GM18861 (cell line): ENCODE data around the gene CST3.
"Not testable (repeated sequence)": the region's sequence is repeated elsewhere in the genome, so short reads cannot be mapped to it uniquely, and the experiment has no call there.

Experiments
- ATAC-seq: cut with Tn5 transposase; IDR thresholded peaks from one replicate; pipeline ENCODE4 v1.9.1; 2021; ENCODE audit not compliant: unreplicated experiment

The CST3 gene

GRCh38 chr20:23629017-23629541 is 8.7 kb downstream of the CST3 start:
- no peak for ATAC-seq

- ATAC-seq = no peak
Measured at GRCh38 chr20:23628402-23629016, 9.2 kb downstream of the CST3 start.

DNA sequence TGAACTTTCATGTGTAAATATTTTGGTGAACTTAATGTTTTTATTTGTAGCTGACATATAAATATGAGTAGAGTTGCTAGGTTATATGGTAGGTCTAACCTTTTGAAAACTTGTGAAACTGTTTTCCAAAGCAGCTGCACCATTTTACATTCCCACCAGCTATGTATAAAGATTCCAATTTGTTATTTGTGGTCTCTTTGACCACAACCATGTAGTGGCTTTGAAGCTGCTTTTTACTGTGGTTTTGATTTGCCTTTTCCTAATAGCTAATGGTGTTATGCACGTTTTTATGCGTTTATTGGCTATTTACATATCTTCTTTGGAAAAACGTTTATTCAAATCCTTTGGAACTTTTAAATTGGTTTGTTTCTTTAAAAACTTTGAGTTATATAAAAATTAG is 10.3 kb downstream of the CST3 start:
- no peak for ATAC-seq

DNA sequence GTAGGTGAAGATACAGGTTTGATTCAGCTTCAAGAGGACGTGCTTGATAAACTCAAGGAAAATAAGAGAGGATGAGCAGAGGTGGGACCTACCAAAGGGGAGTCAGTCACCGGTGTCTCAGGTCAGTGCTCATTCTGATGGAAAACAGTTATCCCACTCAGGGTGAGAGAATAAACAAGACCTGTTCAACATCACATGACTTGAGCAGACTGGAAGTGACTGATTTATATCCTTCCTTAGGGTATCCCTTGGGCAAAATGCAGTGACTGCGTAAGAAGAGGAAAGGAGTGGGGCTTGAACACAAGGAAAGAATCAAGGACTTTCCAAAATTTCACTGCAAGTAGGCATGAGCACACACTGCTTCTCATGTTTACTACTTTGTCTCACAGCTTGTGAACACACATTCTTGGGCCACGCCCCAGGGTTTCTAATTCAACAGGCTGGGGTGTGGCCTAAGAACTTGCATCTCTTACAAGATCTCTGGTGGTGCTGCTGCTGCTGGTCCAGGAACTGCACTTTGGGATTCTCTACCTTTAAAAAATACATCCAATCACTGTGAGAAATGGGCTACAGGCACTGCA is 11.6 kb downstream of the CST3 start:
- no peak for ATAC-seq

DNA sequence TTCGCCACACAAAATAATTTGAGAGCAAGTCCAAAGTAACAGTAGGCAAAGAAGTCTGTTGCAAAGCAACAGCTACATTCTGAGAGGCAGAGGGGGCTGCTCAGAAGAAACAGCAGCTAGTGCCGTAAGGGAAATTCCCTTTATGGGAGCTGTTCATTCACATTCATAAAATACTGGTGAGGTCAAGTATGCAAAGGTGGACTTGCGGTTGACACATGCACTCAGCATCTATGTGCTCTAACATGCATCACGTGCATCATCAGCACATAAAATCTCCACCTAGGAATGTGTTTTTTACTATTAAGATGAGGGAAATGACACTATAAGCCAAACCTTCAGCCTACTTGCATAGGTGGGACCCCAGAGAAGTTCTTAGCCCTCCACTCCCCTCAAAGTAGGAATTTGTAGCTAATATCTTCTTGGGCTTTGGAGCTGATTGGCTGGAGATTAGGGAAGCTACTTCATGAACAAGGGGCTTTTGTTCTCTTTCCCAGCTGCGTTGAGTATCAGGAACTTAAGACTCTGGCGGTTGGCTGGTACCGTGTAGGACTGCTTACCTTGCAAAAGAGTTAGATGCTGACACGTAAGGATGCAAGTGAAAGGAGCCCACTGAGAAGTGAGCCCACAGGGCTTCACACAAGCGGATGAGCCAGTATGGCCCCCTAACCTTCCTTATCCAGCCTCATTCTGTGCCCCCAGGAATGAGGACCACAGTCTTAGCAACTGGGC is 12.4 kb downstream of the CST3 start:
- peak; percentile 82 for ATAC-seq

DNA sequence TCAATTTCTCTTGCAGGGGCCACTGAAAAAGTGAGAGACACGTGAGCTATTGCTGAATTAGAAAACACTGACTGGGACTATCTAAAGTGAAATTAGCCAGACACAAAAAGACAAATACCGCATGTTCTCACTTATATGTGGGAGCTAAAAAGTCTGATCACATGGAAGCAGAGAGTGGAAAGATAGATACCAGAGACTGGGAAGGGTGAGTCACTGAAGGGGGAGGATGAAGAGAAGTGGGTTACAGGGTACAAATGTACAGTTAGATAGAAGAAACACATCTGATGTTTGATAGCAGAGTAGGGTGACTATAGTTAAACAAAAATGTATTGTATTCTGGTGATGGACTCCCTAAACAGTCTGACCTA is 13.4 kb downstream of the CST3 start:
- ATAC-seq = no peak

GRCh38 chr20:23623666-23624323 is 14.0 kb downstream of the CST3 start:
- ATAC-seq = no peak

GRCh38 chr20:23622839-23623343 is 14.9 kb downstream of the CST3 start:
- peak; percentile 58 for ATAC-seq

DNA sequence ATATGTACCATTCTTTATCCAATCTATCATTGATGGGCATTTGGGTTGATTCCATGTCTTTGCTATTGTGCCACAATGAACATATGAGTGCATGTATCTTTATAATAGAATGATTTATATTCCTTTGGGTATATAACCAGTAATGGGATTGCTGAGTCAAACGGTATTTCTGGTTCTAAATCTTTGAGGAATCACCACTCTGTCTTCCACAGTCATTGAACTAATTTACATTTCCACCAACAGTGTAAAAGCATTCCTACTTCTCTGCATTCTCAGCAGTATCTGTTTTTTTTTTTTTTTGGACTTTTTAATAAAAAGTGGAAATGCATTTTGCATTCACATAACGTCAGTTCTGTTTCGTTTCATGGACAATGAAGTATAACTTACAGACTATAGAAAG is 15.4 kb downstream of the CST3 start:
- ATAC-seq = not testable (repeated sequence)

GRCh38 chr20:23620670-23621386 is 16.9 kb downstream of the CST3 start:
- ATAC-seq = not testable (repeated sequence)

DNA sequence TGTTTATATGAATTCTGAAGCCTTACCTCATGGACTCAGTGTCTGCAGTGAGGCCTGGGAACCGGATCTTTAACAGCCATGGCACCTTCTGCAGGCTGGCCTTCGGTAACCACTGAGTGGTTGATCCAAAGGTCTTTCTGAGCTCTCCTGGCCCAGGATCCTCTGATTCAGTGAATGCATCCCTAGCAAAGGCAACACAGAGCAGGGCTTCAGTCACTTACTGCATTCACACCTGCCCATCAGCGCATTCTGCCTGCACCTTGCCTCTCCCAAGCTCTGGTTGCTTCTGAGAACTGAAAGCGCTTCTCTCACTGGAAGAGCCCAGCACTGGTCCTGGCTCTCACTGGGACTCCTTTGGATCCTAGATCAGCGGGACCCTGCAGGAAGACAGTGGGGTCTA is 23.6 kb downstream of the CST3 start:
- ATAC-seq = no peak

- no peak for ATAC-seq
Measured at GRCh38 chr20:23613676-23614075, 24.1 kb downstream of the CST3 start.

DNA sequence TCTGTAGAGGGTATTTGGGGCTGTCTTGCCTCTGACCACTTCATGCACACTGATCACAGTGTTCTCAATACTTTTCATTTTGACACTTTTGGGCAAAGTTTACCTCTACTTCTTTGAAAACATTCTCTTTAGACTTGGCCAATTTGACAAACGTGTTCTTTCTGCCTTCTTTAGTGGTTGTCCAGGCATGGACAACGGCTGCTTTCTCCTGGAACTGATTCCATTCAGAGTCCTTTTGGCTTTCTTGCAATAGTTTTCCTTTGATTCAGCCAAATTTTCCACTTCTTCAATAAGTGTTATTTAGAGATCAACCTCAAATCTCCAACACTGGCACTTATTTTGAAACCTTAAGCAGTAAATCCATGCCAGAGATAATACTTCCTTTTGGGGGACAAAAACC is 25.4 kb downstream of the CST3 start:
- ATAC-seq = no peak

DNA sequence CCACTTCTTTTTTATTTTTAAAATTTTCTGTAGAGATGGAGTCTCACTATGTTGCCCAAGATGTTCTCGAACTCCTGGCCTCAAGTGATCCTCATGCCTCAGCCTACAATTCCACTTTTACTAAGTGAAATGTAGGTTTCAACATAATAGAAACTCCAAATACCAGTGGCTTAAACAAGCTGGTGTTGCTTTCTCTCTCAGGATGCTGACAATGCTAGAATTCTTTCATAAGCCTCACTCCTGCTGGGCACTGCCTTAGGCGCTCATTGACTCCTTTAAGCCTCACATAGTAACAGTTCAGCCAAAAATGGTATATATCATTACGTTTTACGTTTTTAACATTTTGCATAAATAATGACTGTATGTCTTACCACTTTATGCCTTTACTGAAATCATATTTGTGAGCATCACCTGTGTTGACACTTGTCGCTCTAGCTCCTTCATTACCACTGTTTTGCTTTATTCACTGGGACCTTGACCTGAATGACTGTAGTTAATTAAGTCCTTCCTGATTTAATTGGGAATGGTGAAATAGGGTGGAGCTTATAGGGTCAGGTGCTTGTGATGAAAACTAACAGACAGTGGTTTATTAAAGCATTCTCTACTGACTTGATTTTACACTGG is 28.2 kb downstream of the CST3 start:
- no peak for ATAC-seq

DNA sequence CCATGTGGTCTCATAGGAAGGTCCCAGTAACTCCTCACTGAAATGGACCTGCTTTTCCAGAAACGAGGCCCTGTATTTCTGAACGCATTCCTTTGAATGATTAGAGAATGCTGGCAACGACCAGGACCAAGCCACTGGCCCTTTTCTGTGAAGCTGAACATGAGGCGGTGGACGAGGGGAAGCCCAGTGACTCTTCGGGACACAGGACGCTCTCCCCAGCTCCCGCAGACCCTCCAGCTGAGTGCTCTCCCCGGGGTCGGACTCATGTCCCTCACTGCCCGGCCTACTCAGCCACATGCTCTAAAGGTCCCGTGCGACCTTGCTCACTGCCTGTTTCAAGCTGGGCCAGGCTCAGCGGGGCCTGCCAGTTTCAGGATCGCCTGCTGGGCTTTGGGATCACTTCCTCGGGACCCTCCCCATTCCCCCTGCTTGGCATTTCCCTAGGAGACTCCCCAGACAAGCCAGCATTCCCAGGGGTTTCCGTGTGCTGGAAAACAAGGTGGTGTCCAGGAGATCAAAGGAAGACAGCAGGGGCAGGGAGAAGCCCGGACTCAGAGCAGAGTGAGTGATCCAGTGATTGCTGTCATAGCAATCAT is 29.4 kb downstream of the CST3 start:
- no peak for ATAC-seq

- ATAC-seq = no peak
Measured at GRCh38 chr20:23607497-23608245, 30.1 kb downstream of the CST3 start.

DNA sequence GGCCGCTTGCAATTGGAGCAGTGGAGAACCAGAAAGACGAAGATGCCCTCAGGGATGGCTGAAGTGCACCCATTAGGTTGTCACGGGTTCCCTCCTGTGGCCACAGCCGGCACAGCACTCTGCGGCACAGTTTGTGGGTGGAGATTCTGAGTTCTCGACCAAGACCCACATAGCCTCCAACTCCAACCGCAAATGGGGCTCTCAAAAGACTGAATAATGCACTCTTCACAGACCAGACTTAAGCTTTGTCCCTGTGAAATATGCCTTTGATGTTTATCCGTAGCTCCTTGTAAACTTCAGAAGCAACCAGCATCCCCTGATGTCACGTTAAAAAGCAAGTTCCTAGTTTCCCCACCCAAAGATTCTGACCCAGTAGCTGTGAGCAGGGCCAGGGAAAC is 31.1 kb downstream of the CST3 start:
- ATAC-seq = no peak

GRCh38 chr20:23605867-23606651 is 31.7 kb downstream of the CST3 start, which contains the start of gene CST9:
Gene CST9, minus strand, starts transcription at chr20:23605917. Its CDS starts 53 bp downstream, at chr20:23605864.
- no peak for ATAC-seq
